Measurements from ENCODE around the gene FOXL2NB.
A peak's percentile ranks its signal among the peaks of the same experiment; 100 is the strongest.

Gene FOXL2NB

GRCh38 chr3:138938056-138938876 is 8.8 kb upstream of the FOXL2NB start:
- Histone ChIP-seq H3K9ac (peak overlapping the region; percentile 71), H3K27me3 (ENCODE audit: control insufficient read depth, insufficient read depth, low read length) (no peaks in the 10 kb centered on the region), H3K27ac (peak overlapping the region; percentile 95), H3K4me2 (ENCODE audit: low read length) (peak overlapping the region; percentile 72), H3K4me3 (ENCODE audit: low read depth, low read length) (peak overlapping the region; percentile 78), H3K4me1 (peaks cover 63% of the 10 kb centered on the region), H3K36me3 (ENCODE audit: control insufficient read depth, insufficient read depth, low read length) (no peaks in the 10 kb centered on the region), H2AFZ (peak overlapping the region; percentile 10), H3K9me3 (ENCODE audit: control insufficient read depth, low read length) (no peaks in the 10 kb centered on the region), H3K79me2 (peaks cover 70% of the 10 kb centered on the region)
- TF ChIP-seq, protein P1, sequence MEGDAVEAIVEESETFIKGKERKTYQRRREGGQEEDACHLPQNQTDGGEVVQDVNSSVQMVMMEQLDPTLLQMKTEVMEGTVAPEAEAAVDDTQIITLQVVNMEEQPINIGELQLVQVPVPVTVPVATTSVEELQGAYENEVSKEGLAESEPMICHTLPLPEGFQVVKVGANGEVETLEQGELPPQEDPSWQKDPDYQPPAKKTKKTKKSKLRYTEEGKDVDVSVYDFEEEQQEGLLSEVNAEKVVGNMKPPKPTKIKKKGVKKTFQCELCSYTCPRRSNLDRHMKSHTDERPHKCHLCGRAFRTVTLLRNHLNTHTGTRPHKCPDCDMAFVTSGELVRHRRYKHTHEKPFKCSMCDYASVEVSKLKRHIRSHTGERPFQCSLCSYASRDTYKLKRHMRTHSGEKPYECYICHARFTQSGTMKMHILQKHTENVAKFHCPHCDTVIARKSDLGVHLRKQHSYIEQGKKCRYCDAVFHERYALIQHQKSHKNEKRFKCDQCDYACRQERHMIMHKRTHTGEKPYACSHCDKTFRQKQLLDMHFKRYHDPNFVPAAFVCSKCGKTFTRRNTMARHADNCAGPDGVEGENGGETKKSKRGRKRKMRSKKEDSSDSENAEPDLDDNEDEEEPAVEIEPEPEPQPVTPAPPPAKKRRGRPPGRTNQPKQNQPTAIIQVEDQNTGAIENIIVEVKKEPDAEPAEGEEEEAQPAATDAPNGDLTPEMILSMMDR (IDR thresholded peaks at IDR 0.05): no peak

GRCh38 chr3:138938877-138939560 is 8.0 kb upstream of the FOXL2NB start:
- TF ChIP-seq, protein P1 (IDR thresholded peaks at IDR 0.05): no peak
- H3K79me2 ChIP-seq: peaks cover 78% of the 10 kb centered on the region
- peak overlapping the region; percentile 71 for H3K9ac ChIP-seq
- H3K4me2 ChIP-seq (ENCODE audit: low read length): peak overlapping the region; percentile 72
- peak overlapping the region; percentile 78 for H3K4me3 ChIP-seq (ENCODE audit: low read depth, low read length)
- no peaks in the 10 kb centered on the region for H3K27me3 ChIP-seq (ENCODE audit: control insufficient read depth, insufficient read depth, low read length)
- H3K36me3 ChIP-seq (ENCODE audit: control insufficient read depth, insufficient read depth, low read length): no peaks in the 10 kb centered on the region
- peak overlapping the region; percentile 95 for H3K27ac ChIP-seq
- H3K9me3 ChIP-seq (ENCODE audit: control insufficient read depth, low read length): no peaks in the 10 kb centered on the region
- H2AFZ ChIP-seq: peak overlapping the region; percentile 10
- H3K4me1 ChIP-seq: peaks cover 57% of the 10 kb centered on the region

- peaks cover 50% of the 10 kb centered on the region for H3K4me1 ChIP-seq
- H3K27me3 ChIP-seq (ENCODE audit: control insufficient read depth, insufficient read depth, low read length): no peaks in the 10 kb centered on the region
- H3K4me3 ChIP-seq (ENCODE audit: low read depth, low read length): peak overlapping the region; percentile 78
Observed at GRCh38 chr3:138939561-138940241, 7.3 kb upstream of the FOXL2NB start.

GRCh38 chr3:138940446-138940845 is 6.6 kb upstream of the FOXL2NB start:
- H3K79me2 ChIP-seq: peaks cover 85% of the 10 kb centered on the region
- no peaks in the 10 kb centered on the region for H3K36me3 ChIP-seq (ENCODE audit: control insufficient read depth, insufficient read depth, low read length)
- peak overlapping the region; percentile 95 for H3K27ac ChIP-seq
- peaks cover 44% of the 10 kb centered on the region for H3K4me1 ChIP-seq
- no peaks in the 10 kb centered on the region for H3K9me3 ChIP-seq (ENCODE audit: control insufficient read depth, low read length)
- no peaks in the 10 kb centered on the region for H3K27me3 ChIP-seq (ENCODE audit: control insufficient read depth, insufficient read depth, low read length)
- H3K4me2 ChIP-seq (ENCODE audit: low read length): peak overlapping the region; percentile 72
- H3K9ac ChIP-seq: peak overlapping the region; percentile 71
- peak overlapping the region; percentile 18 for H2AFZ ChIP-seq
- peak overlapping the region; percentile 78 for H3K4me3 ChIP-seq (ENCODE audit: low read depth, low read length)
- TF ChIP-seq, protein P1 (IDR thresholded peaks at IDR 0.05): no peak

More at GRCh38 chr3:138939561-138940241, 7.3 kb upstream of the FOXL2NB start:
- Histone ChIP-seq H3K9ac (peak overlapping the region; percentile 71), H3K36me3 (ENCODE audit: control insufficient read depth, insufficient read depth, low read length) (no peaks in the 10 kb centered on the region), H3K27ac (peak overlapping the region; percentile 95), H3K79me2 (peaks cover 80% of the 10 kb centered on the region), H3K4me2 (ENCODE audit: low read length) (peak overlapping the region; percentile 72), H2AFZ (peak overlapping the region; percentile 18), H3K9me3 (ENCODE audit: control insufficient read depth, low read length) (no peaks in the 10 kb centered on the region)
- TF ChIP-seq, protein P1 (IDR thresholded peaks at IDR 0.05): peak; percentile 28
